SK-N-SH treated with all-trans-retinoic acid at 6 μM for 48 hours (cell line): ENCODE measurements around the gene GLRA2.

ENCODE experiments used
- ARNTL ChIP-seq: fragments of 450-650 bp; formaldehyde crosslinking; IDR thresholded peaks from 2 replicates; pipeline ENCODE4 v1.5.0; 2020; ENCODE audit warnings: low read depth, mild to moderate bottlenecking, moderate library complexity, borderline replicate concordance
- ISL1 ChIP-seq: fragments of 250-450 bp; sonication (Bioruptor Pico); IDR thresholded peaks from 2 replicates; pipeline ENCODE4 v2.1.2; 2022; ENCODE audit warnings: mild to moderate bottlenecking, moderate library complexity
- PATZ1 ChIP-seq: fragments of 250-450 bp; sonication (Bioruptor Pico); IDR thresholded peaks from 2 replicates; pipeline ENCODE4 v1.8.0; 2020; ENCODE audit warnings: mild to moderate bottlenecking, moderate library complexity, borderline replicate concordance
- SNAI2 ChIP-seq: fragments of 250-450 bp; sonication (Bioruptor Pico); IDR thresholded peaks from 2 replicates; pipeline ENCODE4 v1.5.0; 2020; ENCODE audit warnings: mild to moderate bottlenecking, moderate library complexity
- TOX ChIP-seq: fragments of 250-450 bp; sonication (Bioruptor Pico); IDR thresholded peaks from 2 replicates; pipeline ENCODE4 v1.8.0; 2021; ENCODE audit warnings: mild to moderate bottlenecking, moderate library complexity, borderline replicate concordance
- ZFP3 ChIP-seq: fragments of 250-450 bp; sonication (Bioruptor Pico); IDR thresholded peaks from 2 replicates; pipeline ENCODE4 v1.5.0; 2020; ENCODE audit warnings: mild to moderate bottlenecking, moderate library complexity
- ZFP30 ChIP-seq: fragments of 450-650 bp; formaldehyde crosslinking; IDR thresholded peaks from 2 replicates; pipeline ENCODE4 v1.5.0; 2022; ENCODE audit warnings: mild to moderate bottlenecking, moderate library complexity
- ZNF565 ChIP-seq: fragments of 450-650 bp; formaldehyde crosslinking; conservative IDR thresholded peaks from 2 replicates; pipeline ENCODE4 v1.5.0; 2020; ENCODE audit warnings: low read depth, mild to moderate bottlenecking, moderate library complexity
- ZNF70 ChIP-seq: fragments of 450-650 bp; formaldehyde crosslinking; IDR thresholded peaks from 2 replicates; pipeline ENCODE4 v1.5.0; 2020; ENCODE audit warnings: mild to moderate bottlenecking, moderate library complexity

GRCh38 chrX:14554131-14554715 lies 24.9 kb downstream of the GLRA2 start:
- TF ChIP-seq ZNF70 (no peak), SNAI2 (no peak), ZNF565 (CRISPR knock-in tag) (no peak), ISL1 (no peak), ARNTL (CRISPR knock-in tag) (no peak), PATZ1 (CRISPR knock-in tag) (no peak), TOX (no peak), ZFP3 (no peak), ZFP30 (CRISPR knock-in tag) (no peak)
